GM12878 (cell line): ENCODE data around the gene CPLX1. TPM values are rescaled to one million over a fixed set of nuclear protein-coding genes. Genes with fewer than 3 reads are reported as not detected.

ENCODE experiments used
- ATF3 ChIP-seq: IDR thresholded peaks from 2 replicates; pipeline ENCODE4 v1.6.1; 2011; ENCODE audit warnings: low read depth, mild to moderate bottlenecking, low read length, moderate library complexity, borderline replicate concordance; ENCODE audit errors: extremely low read depth
- BCLAF1 ChIP-seq: fragments of 450-650 bp; IDR thresholded peaks from 2 replicates; pipeline ENCODE4 v1.6.1; 2017; ENCODE audit warnings: antibody characterized with exemption, mild to moderate bottlenecking, moderate library complexity
- CBX5 ChIP-seq: sonication (generic); IDR thresholded peaks from 2 replicates; pipeline ENCODE4 v1.6.1; 2016; ENCODE audit warnings: low read depth, moderate library complexity, mild to moderate bottlenecking, inconsistent platforms
- ELK1 ChIP-seq: IDR thresholded peaks from 2 replicates; pipeline ENCODE4 v1.6.1; 2012; ENCODE audit warnings: low read depth, low read length, improper control_type of control experiment
- EP300 ChIP-seq, 2 experiments: fragments of 150-350 bp in 1 of 2; IDR thresholded peaks; 2 replicates each; pipeline ENCODE4 v1.6.1; 2011 to 2012; ENCODE audit warnings: low read depth in 2 of 2, low read length in 2 of 2, borderline replicate concordance in 1 of 2, improper control_type of control experiment in 1 of 2, inconsistent platforms in 1 of 2; ENCODE audit not compliant: control insufficient read depth in 1 of 2
- FOXM1 ChIP-seq: IDR thresholded peaks from 2 replicates; pipeline ENCODE4 v1.6.1; 2012; ENCODE audit warnings: low read depth, mild to moderate bottlenecking, inconsistent platforms, low read length, moderate library complexity
- KLF5 ChIP-seq: fragments of 450-650 bp; IDR thresholded peaks from 2 replicates; pipeline ENCODE4 v1.6.1; 2014; ENCODE audit warnings: mild to moderate bottlenecking; ENCODE audit not compliant: partially characterized antibody
- NFYA ChIP-seq: IDR thresholded peaks from 2 replicates; pipeline ENCODE4 v1.6.1; 2011; ENCODE audit warnings: low read depth, mild to moderate bottlenecking, low read length, improper control_type of control experiment, borderline replicate concordance
- NR2C2 ChIP-seq: IDR thresholded peaks from 2 replicates; pipeline ENCODE4 v1.6.1; 2011; ENCODE audit warnings: borderline replicate concordance, low read depth; ENCODE audit not compliant: control insufficient read depth, insufficient read length
- POLR2AphosphoS2 ChIP-seq: IDR thresholded peaks from 2 replicates; pipeline ENCODE4 v1.6.1; 2011; ENCODE audit warnings: low read depth, mild to moderate bottlenecking, low read length, improper control_type of control experiment, moderate library complexity
- POU2F2 ChIP-seq: IDR thresholded peaks from 3 replicates; pipeline ENCODE4 v1.6.1; 2011; ENCODE audit warnings: low read depth, mild to moderate bottlenecking, low read length, borderline replicate concordance
- REST ChIP-seq: IDR thresholded peaks from 2 replicates; pipeline ENCODE4 v1.6.1; 2012; ENCODE audit warnings: mild to moderate bottlenecking, low read depth, low read length
- SMAD5 ChIP-seq: IDR thresholded peaks from 2 replicates; pipeline ENCODE4 v1.6.1; 2016; ENCODE audit warnings: antibody characterized with exemption, low read depth
- STAT3 ChIP-seq: IDR thresholded peaks from 2 replicates; pipeline ENCODE4 v1.6.1; 2011; ENCODE audit warnings: low read depth, low read length, improper control_type of control experiment
- TAF1 ChIP-seq: IDR thresholded peaks from 2 replicates; pipeline ENCODE4 v1.6.1; 2011; ENCODE audit warnings: mild to moderate bottlenecking, low read depth, low read length, borderline replicate concordance
- TCF7 ChIP-seq: IDR thresholded peaks from 2 replicates; pipeline ENCODE4 v1.6.1; 2014; ENCODE audit warnings: antibody characterized with exemption, borderline replicate concordance
- ZBTB33 ChIP-seq: fragments of 450-650 bp; IDR thresholded peaks from 2 replicates; pipeline ENCODE4 v1.6.1; 2017; ENCODE audit warnings: mild to moderate bottlenecking
- ZNF207 ChIP-seq: fragments of 450-650 bp; IDR thresholded peaks from 2 replicates; pipeline ENCODE4 v1.6.1; 2014; ENCODE audit warnings: antibody characterized with exemption, mild to moderate bottlenecking, borderline replicate concordance
- ZSCAN29 ChIP-seq: fragments of 450-650 bp; IDR thresholded peaks from 2 replicates; pipeline ENCODE4 v1.6.1; 2017; ENCODE audit warnings: mild to moderate bottlenecking, moderate library complexity
- polyA plus RNA-seq, 11 experiments: library from polyadenylated mRNA; depleted of rRNA in 4 of 11; unstranded in 6 of 11; stranded (reverse) in 5 of 11; fragments of >200 nt; fragmentation: Nextera tagmentation in 4 of 11; fragmentation: Illumina TruSeq in 1 of 11; extraction: Ambion mirVana in 4 of 11; extraction: Trizol in 1 of 11; gene quantifications; 1 replicate in 1 of 11; 2 replicates in 10 of 11; pipeline versions ENCODE4 v1.2.1 to v1.2.3, GENCODE V29; 2011 to 2016; ENCODE audit warnings: inconsistent platforms in 2 of 11, missing spikeins in 2 of 11, low read depth in 1 of 11
- total RNA-seq, 4 experiments: library from RNA; depleted of rRNA in 3 of 4; stranded (reverse); fragments of >200 nt in 3 of 4; fragmentation: Illumina TruSeq in 1 of 4; extraction: Trizol in 1 of 4; gene quantifications; 2 replicates each; pipeline versions ENCODE4 v1.2.1 to v1.2.3, GENCODE V29; 2013 to 2021

Gene CPLX1
- total and polyA plus RNA-seq, 10 of the 15 experiments (the other 5 are each of a cell fraction or from before 2014, with no cell fraction given): 0.04 to 1.2 (median 0.13) TPM; not detected in 5

GRCh38 chr4:781493-782216 lies 44.3 kb downstream of the CPLX1 start (continued):
- TF ChIP-seq REST (no peak), BCLAF1 (no peak), ZSCAN29 (no peak), ZBTB33 (no peak), STAT3 (no peak), TAF1 (peak; percentile 84), NFYA (peak; percentile 36; the same call in 1 of the 2 replicates), ZNF207 (no peak), NR2C2 (no peak), EP300 (IDR thresholded peaks at IDR 0.05; ENCODE audit: borderline replicate concordance in 1 of 2, control insufficient read depth in 1 of 2, low read depth in 2 of 2, low read length in 2 of 2) (no peak), POLR2AphosphoS2 (peak; percentile 79; the same call in 1 of the 2 replicates), TCF7 (no peak), POU2F2 (peak; percentile 80; the same call in 2 of the 3 replicates), KLF5 (no peak), ELK1 (no peak), CBX5 (no peak), ATF3 (peak; percentile 86), SMAD5 (peak; percentile 82; the same call in 1 of the 2 replicates), FOXM1 (no peak)
